Endothelial cell of umbilical vein (primary cell): ENCODE measurements around the gene SORT1. TPM values are rescaled to one million over a fixed set of nuclear protein-coding genes. Genes with fewer than 3 reads are reported as not detected.

Experiments used
- BruUV-seq: library from RNA; stranded (reverse); fragments of 400-500 nt; replicated peaks from 2 replicates; lab custom pipeline; 2021; lab: Mats Ljungman, UMichigan
- CTCF ChIA-PET: fragments of 300-600, 350-600 bp; sonication (Branson Sonifier 250); formaldehyde crosslinking; loops from one replicate; lab custom pipeline; 2021; ENCODE audit warnings: antibody characterized with exemption, inconsistent platforms; lab: Charles Lee
- POLR2A ChIA-PET: fragments of 300-600, 350-600 bp; sonication (Branson Sonifier 250); formaldehyde crosslinking; loops from one replicate; lab custom pipeline; 2021; ENCODE audit warnings: antibody characterized with exemption, inconsistent platforms; lab: Charles Lee
- DNase-seq: peaks from one replicate; pipeline ENCODE4 v3.0.0-alpha.2; 2011; ENCODE audit warnings: low read depth, low spot score
- FAIRE-seq: peaks from 2 replicates; lab custom pipeline; 2011; peaks lifted over from hg19 to GRCh38; lab: Jason Lieb, UNC
- H2AFZ ChIP-seq: 2 replicates; pipeline ENCODE4 v1.6.0; 2012; ENCODE audit warnings: low read depth, low read length, control low read depth, inconsistent platforms
- H3K27ac ChIP-seq: 2 replicates; pipeline ENCODE4 v1.5.1; 2011; ENCODE audit warnings: low read depth, mild to moderate bottlenecking, control low read depth, low read length, moderate library complexity; ENCODE audit not compliant: insufficient read depth
- H3K27me3 ChIP-seq, 2 experiments: 2 replicates each; pipeline versions ENCODE4 v1.6.0 to v1.6.1; 2011; ENCODE audit warnings: low read length in 2 of 2, mixed read lengths in 1 of 2; ENCODE audit not compliant: control insufficient read depth in 2 of 2, insufficient read depth in 2 of 2
- H3K36me3 ChIP-seq, 2 experiments: 2 replicates in 1 of 2; 3 replicates in 1 of 2; pipeline ENCODE4 v1.5.1; 2011; ENCODE audit warnings: low read length in 2 of 2, mild to moderate bottlenecking in 1 of 2, moderate library complexity in 1 of 2; ENCODE audit not compliant: control insufficient read depth in 2 of 2, insufficient read depth in 2 of 2; ENCODE audit errors: extremely low read depth in 1 of 2
- H3K4me1 ChIP-seq: 3 replicates; pipeline ENCODE4 v1.5.1; 2011; ENCODE audit warnings: mild to moderate bottlenecking, low read length; ENCODE audit not compliant: control insufficient read depth, insufficient read depth; ENCODE audit errors: extremely low read depth
- H3K4me2 ChIP-seq: 2 replicates; pipeline ENCODE4 v1.6.1; 2011; ENCODE audit warnings: low read length, control low read depth, mixed read lengths; ENCODE audit not compliant: insufficient read depth
- H3K4me3 ChIP-seq, 3 experiments: fragments of 200-600 bp in 1 of 3; sonication (generic), shearing (Covaris generic) in 1 of 3; replicated peaks in 1 of 3; 2 replicates each; pipeline ENCODE4 v1.5.1; 2011 to 2016; ENCODE audit warnings: control low read depth in 3 of 3, low read length in 3 of 3, mild to moderate bottlenecking in 2 of 3, inconsistent platforms in 1 of 3, low read depth in 1 of 3, moderate library complexity in 1 of 3; ENCODE audit not compliant: insufficient read depth in 1 of 3
- H3K79me2 ChIP-seq: 2 replicates; pipeline ENCODE4 v1.6.0; 2012; ENCODE audit warnings: low read length, inconsistent platforms; ENCODE audit not compliant: control insufficient read depth, insufficient read depth
- H3K9ac ChIP-seq: replicated peaks from 2 replicates; pipeline ENCODE3; 2011; ENCODE audit warnings: low read length, control low read depth; ENCODE audit not compliant: insufficient read depth; ENCODE audit errors: extremely low read depth
- H3K9me1 ChIP-seq: replicated peaks from 3 replicates; pipeline ENCODE4 v1.6.0; 2011; ENCODE audit warnings: mild to moderate bottlenecking, low read length; ENCODE audit not compliant: control insufficient read depth, insufficient read depth; ENCODE audit errors: extremely low read depth
- H3K9me3 ChIP-seq: replicated peaks from 2 replicates; pipeline ENCODE4 v1.5.1; 2012; ENCODE audit warnings: low read length, inconsistent platforms; ENCODE audit not compliant: control insufficient read depth, insufficient read depth
- H4K20me1 ChIP-seq: replicated peaks from 2 replicates; pipeline ENCODE3; 2011; ENCODE audit warnings: mild to moderate bottlenecking, low read length; ENCODE audit not compliant: control insufficient read depth, insufficient read depth; ENCODE audit errors: extremely low read depth
- EZH2 ChIP-seq: IDR thresholded peaks from 2 replicates; pipeline ENCODE4 v1.6.1; 2012; ENCODE audit warnings: borderline replicate concordance, low read depth, mild to moderate bottlenecking, moderate library complexity, low read length, inconsistent platforms; ENCODE audit not compliant: severe bottlenecking
- FOS ChIP-seq: IDR thresholded peaks from 2 replicates; pipeline ENCODE4 v1.6.1; 2011; ENCODE audit warnings: mild to moderate bottlenecking, low read length, moderate library complexity, borderline replicate concordance; ENCODE audit not compliant: insufficient read depth
- GATA2 ChIP-seq: IDR thresholded peaks from 2 replicates; pipeline ENCODE4 v1.7.0; 2011; ENCODE audit warnings: low read depth, mild to moderate bottlenecking, moderate library complexity, mixed read lengths, low read length; ENCODE audit not compliant: insufficient read length, insufficient read depth
- JUN ChIP-seq: IDR thresholded peaks from 2 replicates; pipeline ENCODE4 v1.6.1; 2011; ENCODE audit warnings: borderline replicate concordance, low read depth; ENCODE audit not compliant: insufficient read length, insufficient read depth
- MYC ChIP-seq: IDR thresholded peaks from one replicate; pipeline ENCODE4 v1.6.1; 2011; ENCODE audit warnings: mild to moderate bottlenecking, low read depth, low read length
- POLR2A ChIP-seq: IDR thresholded peaks from 2 replicates; pipeline ENCODE4 v1.6.1; 2012; ENCODE audit warnings: low read depth, mild to moderate bottlenecking, control low read depth, low read length
- POLR2AphosphoS5 ChIP-seq: IDR thresholded peaks from 2 replicates; pipeline ENCODE4 v1.6.1; 2012; ENCODE audit warnings: low read depth, mild to moderate bottlenecking, control low read depth, low read length, moderate library complexity; ENCODE audit not compliant: insufficient read depth
- dilution Hi-C: fragments of 300-500 bp; cut with MboI; formaldehyde crosslinking; loops from one replicate; pipeline ENCODE4 v1.15.0; 2019; ENCODE audit warnings: low sequenced_read_pairs; ENCODE audit not compliant: extremely low pct_ligation_motif_present
- intact Hi-C: fragments of 100-400 bp; cut with micrococcal nuclease; formaldehyde crosslinking; loops from one replicate; pipeline ENCODE4 v1.10.0; 2022
- polyA plus RNA-seq, 4 experiments: library from polyadenylated mRNA; depleted of rRNA in 3 of 4; stranded (reverse) in 3 of 4; unstranded in 1 of 4; fragments of >200 nt; gene quantifications; 2 replicates each; pipeline versions ENCODE4 v1.2.1 to v1.2.3, GENCODE V29; 2011 to 2012; ENCODE audit warnings: missing spikeins in 1 of 4
- total RNA-seq: library from RNA; stranded (reverse); gene quantifications from 2 replicates; pipeline ENCODE4 v1.2.3, GENCODE V29; 2021
- TF ChIP-seq, protein P1 (sequence below): IDR thresholded peaks from 2 replicates; pipeline ENCODE4 v1.6.1; 2011; ENCODE audit not compliant: insufficient read depth, insufficient read length
- TF ChIP-seq, protein P2 (sequence below), 2 donors: IDR thresholded peaks; 1 replicate in 1 of 2; 2 replicates in 1 of 2; pipeline ENCODE4 v1.5.1; 2011; ENCODE audit warnings: low read length in 2 of 2, mild to moderate bottlenecking in 2 of 2, moderate library complexity in 2 of 2, control low read depth in 1 of 2, inconsistent platforms in 1 of 2, low read depth in 1 of 2; ENCODE audit not compliant: insufficient read depth in 1 of 2; ENCODE audit errors: extremely low read depth in 1 of 2

The SORT1 gene
- total and polyA plus RNA-seq, 2 donors (not counting 3 experiments of a cell fraction or from before 2014, with no cell fraction given) = 6.8 to 17.8 TPM

DNA sequence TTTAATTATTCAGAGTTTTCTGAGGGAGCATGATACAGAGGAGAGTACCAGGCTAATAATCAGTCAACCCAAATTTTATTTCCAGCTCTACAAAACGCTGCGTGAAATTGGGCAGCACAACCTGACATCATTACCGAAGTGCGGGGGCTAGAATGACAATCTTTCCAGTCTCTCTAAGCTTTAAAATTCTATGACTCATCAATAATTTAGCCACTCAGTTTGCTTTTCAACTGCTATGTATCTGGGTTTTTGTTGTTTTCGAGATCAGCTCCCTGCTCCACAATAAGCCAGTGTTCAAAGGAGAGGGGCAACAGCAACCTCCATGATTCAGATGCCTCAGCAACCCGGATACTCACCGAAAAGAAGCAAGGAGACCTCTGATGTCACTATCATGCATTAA lies 13.9 kb downstream of the SORT1 start:
- Histone ChIP-seq H3K9me3 (no peaks in the 10 kb centered on the region), H3K4me3 (no peak overlapping the region), H3K79me2 (no peaks in the 10 kb centered on the region), H3K9me1 (no peaks in the 10 kb centered on the region), H2AFZ (no peak overlapping the region), H3K27me3 (peaks cover 0 to 3% of the 10 kb centered on the region in 2 experiments), H3K4me2 (no peak overlapping the region), H3K9ac (no peak overlapping the region), H3K36me3 (no peaks in the 10 kb centered on the region), H3K27ac (no peak overlapping the region), H3K4me1 (no peaks in the 10 kb centered on the region), H4K20me1 (no peaks in the 10 kb centered on the region)
- dilution Hi-C loops = no loop called here
- ChIA-PET POLR2A (no interaction called here), CTCF (interaction anchor here (0.6 to 1.5 kb wide), 3 partner anchors 10 to 15 kb away, joined by 3 to 4 read pairs (median 3); no protein-coding TSS in a partner anchor)
- no peak for FAIRE-seq
- intact Hi-C loops = no loop called here
- BruUV-seq = no TSS peak
- TF ChIP-seq POLR2A (no peak), POLR2AphosphoS5 (no peak), FOS (no peak), MYC (no peak), EZH2 (no peak), GATA2 (no peak), JUN (no peak)
- TF ChIP-seq, protein P1, sequence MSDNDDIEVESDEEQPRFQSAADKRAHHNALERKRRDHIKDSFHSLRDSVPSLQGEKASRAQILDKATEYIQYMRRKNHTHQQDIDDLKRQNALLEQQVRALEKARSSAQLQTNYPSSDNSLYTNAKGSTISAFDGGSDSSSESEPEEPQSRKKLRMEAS = no peak
- TF ChIP-seq, protein P2, sequence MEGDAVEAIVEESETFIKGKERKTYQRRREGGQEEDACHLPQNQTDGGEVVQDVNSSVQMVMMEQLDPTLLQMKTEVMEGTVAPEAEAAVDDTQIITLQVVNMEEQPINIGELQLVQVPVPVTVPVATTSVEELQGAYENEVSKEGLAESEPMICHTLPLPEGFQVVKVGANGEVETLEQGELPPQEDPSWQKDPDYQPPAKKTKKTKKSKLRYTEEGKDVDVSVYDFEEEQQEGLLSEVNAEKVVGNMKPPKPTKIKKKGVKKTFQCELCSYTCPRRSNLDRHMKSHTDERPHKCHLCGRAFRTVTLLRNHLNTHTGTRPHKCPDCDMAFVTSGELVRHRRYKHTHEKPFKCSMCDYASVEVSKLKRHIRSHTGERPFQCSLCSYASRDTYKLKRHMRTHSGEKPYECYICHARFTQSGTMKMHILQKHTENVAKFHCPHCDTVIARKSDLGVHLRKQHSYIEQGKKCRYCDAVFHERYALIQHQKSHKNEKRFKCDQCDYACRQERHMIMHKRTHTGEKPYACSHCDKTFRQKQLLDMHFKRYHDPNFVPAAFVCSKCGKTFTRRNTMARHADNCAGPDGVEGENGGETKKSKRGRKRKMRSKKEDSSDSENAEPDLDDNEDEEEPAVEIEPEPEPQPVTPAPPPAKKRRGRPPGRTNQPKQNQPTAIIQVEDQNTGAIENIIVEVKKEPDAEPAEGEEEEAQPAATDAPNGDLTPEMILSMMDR (IDR thresholded peaks at IDR 0.05; ENCODE audit: extremely low read depth in 1 of 2, insufficient read depth in 1 of 2, low read depth in 1 of 2, low read length in 2 of 2) = no peak
- DNase-seq = no peak
